ENCODE data around the gene CYP4A22. TPM values are rescaled to one million over a fixed set of nuclear protein-coding genes. Genes with fewer than 3 reads are reported as not detected.
"Not testable (repeated sequence)": the region's sequence is repeated elsewhere in the genome, so short reads cannot be mapped to it uniquely, and the experiment has no call there.

The CYP4A22 gene
- not detected for total RNA-seq

- DNase-seq: no peak
Observed at GRCh38 chr1:47137198-47137597, at the start of gene CYP4A22. Gene CYP4A22, plus strand, starts transcription at chr1:47137441. Its CDS starts 45 bp downstream, at chr1:47137486.

GRCh38 chr1:47089356-47089755 lies 47.9 kb upstream of the CYP4A22 start:
- peak; percentile 3 for DNase-seq

GRCh38 chr1:47091476-47091875 lies 45.8 kb upstream of the CYP4A22 start:
- not testable (repeated sequence) for DNase-seq

- DNase-seq: no peak
Observed at GRCh38 chr1:47104816-47105215, 32.4 kb upstream of the CYP4A22 start.

GRCh38 chr1:47106792-47107191 lies 30.4 kb upstream of the CYP4A22 start:
- DNase-seq: no peak

- not testable (repeated sequence) for DNase-seq
Observed at GRCh38 chr1:47107851-47108574, 29.2 kb upstream of the CYP4A22 start.

GRCh38 chr1:47109482-47109881 lies 27.8 kb upstream of the CYP4A22 start:
- not testable (repeated sequence) for DNase-seq

- DNase-seq: no peak
Observed at GRCh38 chr1:47113178-47113577, 24.1 kb upstream of the CYP4A22 start.

- DNase-seq: not testable (repeated sequence)
Observed at GRCh38 chr1:47121039-47121438, 16.2 kb upstream of the CYP4A22 start.

GRCh38 chr1:47124834-47125233 lies 12.4 kb upstream of the CYP4A22 start:
- not testable (repeated sequence) for DNase-seq

GRCh38 chr1:47126997-47127396 lies 10.2 kb upstream of the CYP4A22 start:
- not testable (repeated sequence) for DNase-seq

GRCh38 chr1:47128221-47128620 lies 9.0 kb upstream of the CYP4A22 start:
- no peak for DNase-seq

GRCh38 chr1:47128854-47129253 lies 8.4 kb upstream of the CYP4A22 start:
- not testable (repeated sequence) for DNase-seq

GRCh38 chr1:47129489-47130230 lies 7.6 kb upstream of the CYP4A22 start:
- not testable (repeated sequence) for DNase-seq

GRCh38 chr1:47132665-47133064 lies 4.6 kb upstream of the CYP4A22 start:
- not testable (repeated sequence) for DNase-seq

- DNase-seq: no peak
Observed at GRCh38 chr1:47137925-47138615, 829 bp downstream of the CYP4A22 start.

GRCh38 chr1:47140358-47140757 lies 3.1 kb downstream of the CYP4A22 start:
- DNase-seq: not testable (repeated sequence)

GRCh38 chr1:47143654-47144053 lies 6.4 kb downstream of the CYP4A22 start:
- not testable (repeated sequence) for DNase-seq

- not testable (repeated sequence) for DNase-seq
Observed at GRCh38 chr1:47146495-47146894, 9.3 kb downstream of the CYP4A22 start.

- DNase-seq: no peak
Observed at GRCh38 chr1:47147047-47147785, 10.0 kb downstream of the CYP4A22 start.

GRCh38 chr1:47149162-47149561 lies 11.9 kb downstream of the CYP4A22 start:
- DNase-seq: not testable (repeated sequence)

- not testable (repeated sequence) for DNase-seq
Observed at GRCh38 chr1:47156457-47156856, 19.2 kb downstream of the CYP4A22 start.

- not testable (repeated sequence) for DNase-seq
Observed at GRCh38 chr1:47157957-47158356, 20.7 kb downstream of the CYP4A22 start.
